Measurements from ENCODE around the gene CHPF2.

Gene CHPF2

GRCh38 chr7:151232091-151232916 is at the start of gene CHPF2:
Gene CHPF2, plus strand, starts transcription at chr7:151232483. Its CDS starts 1,529 bp downstream, at chr7:151234012.
- H3K27ac Mint-ChIP-seq (ENCODE audit: low read depth): peak within 1 kb of the TSS; percentile 98
- peaks cover 30% of the 10 kb centered on the region for H3K4me1 Mint-ChIP-seq
- H3K36me3 Mint-ChIP-seq (ENCODE audit: insufficient read depth): peaks cover 20% of the 10 kb centered on the region
- peak; percentile 95 for ATAC-seq (replicated peaks; ENCODE audit: extremely low read depth, poor library complexity, severe bottlenecking)
- no peaks in the 10 kb centered on the region for H3K27me3 Mint-ChIP-seq
- peak; percentile 71 to 80 for DNase-seq (ENCODE audit: low spot score in 2 of 2)
- no peaks in the 10 kb centered on the region for H3K9me3 Mint-ChIP-seq
- H3K4me3 Mint-ChIP-seq: peak within 1 kb of the TSS; percentile 100

DNA sequence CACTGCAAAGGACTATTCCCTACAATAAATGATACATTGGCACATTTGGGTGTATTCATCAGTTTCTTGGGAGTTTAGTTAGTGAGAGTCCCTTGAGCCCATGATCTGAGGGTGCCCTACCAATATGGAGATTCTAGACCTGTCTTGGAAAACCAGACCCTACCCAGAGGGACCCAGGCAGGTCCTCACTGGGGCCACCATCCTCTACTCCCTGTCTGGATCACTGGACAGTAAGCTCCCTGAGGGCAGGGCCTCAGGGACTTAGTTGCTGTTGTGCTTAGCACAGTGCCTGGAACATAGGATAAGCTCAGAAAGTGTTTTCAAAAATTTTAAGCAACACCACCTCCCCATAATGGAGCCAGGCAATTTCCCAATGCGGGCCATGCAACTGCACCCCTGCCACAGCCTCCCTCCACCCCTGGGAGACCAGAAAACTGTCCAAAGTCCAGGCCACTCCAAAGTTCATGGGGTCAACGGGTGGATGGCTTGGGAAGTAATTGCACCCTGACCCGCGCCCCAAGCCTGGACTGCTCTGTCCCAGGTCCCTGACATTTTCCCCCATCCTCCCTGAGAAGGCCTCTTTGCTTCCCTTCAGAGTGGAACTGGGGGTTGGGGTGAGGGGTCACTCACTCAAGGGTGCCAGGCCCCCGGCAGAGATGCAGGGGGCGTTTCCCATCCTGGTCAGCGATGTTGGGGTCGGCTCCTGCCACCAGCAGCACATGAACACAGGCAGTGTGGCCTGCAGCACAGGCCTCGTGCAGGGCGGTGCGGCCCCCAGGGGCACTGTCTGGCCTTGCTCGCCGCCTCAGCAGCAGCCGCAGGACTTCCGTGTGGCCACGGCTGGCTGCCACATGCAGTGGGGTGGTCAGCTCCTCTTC is 46.3 kb upstream of the CHPF2 start:
- no peaks in the 10 kb centered on the region for H3K9me3 Mint-ChIP-seq
- H3K27me3 Mint-ChIP-seq: peaks cover 23% of the 10 kb centered on the region
- H3K4me3 Mint-ChIP-seq: no peak overlapping the region

DNA sequence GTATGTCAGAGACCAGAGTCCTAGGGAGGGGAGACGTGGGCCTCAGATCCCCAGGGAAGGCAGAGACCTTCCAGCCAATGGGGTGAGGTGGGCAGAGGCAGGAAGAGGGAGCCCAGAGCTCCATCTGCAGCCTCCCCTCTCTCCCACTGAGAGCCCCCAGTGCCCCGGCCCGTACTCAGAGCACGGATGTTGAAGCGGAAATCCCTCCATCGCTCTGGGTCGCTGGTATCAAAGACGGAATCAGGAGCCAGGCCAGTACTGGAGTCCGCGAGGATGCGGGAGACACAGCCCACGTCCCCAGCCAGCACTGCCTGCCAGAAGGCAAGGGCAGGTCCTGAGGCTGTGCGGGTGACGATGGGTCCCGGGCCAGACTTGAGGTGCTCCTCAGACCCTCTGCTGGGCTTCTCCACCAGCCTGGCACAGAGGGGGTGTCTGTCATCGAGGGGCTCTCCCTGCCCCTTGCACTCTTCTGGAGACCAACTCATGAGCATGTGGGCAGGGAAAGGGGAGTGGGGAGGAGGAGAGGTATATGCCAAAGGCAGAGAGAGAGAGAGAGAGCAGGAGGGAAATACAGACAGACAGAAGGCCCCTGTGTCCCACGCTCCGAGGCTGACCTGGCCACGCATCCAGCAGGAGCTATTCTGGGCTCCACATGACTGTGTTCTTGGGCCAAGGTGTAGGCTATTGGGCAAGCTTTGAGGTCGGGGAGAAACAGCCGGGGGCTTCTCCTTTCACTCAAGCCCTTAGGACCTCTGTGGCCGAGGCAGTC is 45.5 kb upstream of the CHPF2 start, which contains the start of gene ASB10:
Gene ASB10 (minus strand): TSS at position 611 of the 769 bp plus-strand sequence. CDS start 120 bp downstream, at position 491.
- no peaks in the 10 kb centered on the region for H3K9me3 Mint-ChIP-seq
- peaks cover 2% of the 10 kb centered on the region for H3K36me3 Mint-ChIP-seq (ENCODE audit: insufficient read depth)
- H3K27me3 Mint-ChIP-seq: peaks cover 23% of the 10 kb centered on the region
- H3K4me1 Mint-ChIP-seq: no peaks in the 10 kb centered on the region
- no peak within 1 kb of the TSS for H3K4me3 Mint-ChIP-seq
- DNase-seq (ENCODE audit: low spot score in 2 of 2) (no peak), ATAC-seq (replicated peaks; ENCODE audit: extremely low read depth, poor library complexity, severe bottlenecking) (no peak)
- H3K27ac Mint-ChIP-seq (ENCODE audit: low read depth): no peak within 1 kb of the TSS

More for the DNA sequence above, 46.3 kb upstream of the CHPF2 start:
- H3K27ac Mint-ChIP-seq (ENCODE audit: low read depth): no peak overlapping the region
- H3K36me3 Mint-ChIP-seq (ENCODE audit: insufficient read depth): peaks cover 2% of the 10 kb centered on the region
- ATAC-seq (replicated peaks; ENCODE audit: extremely low read depth, poor library complexity, severe bottlenecking) (no peak), DNase-seq (ENCODE audit: low spot score in 2 of 2) (no peak)
- no peaks in the 10 kb centered on the region for H3K4me1 Mint-ChIP-seq

- H3K27ac Mint-ChIP-seq (ENCODE audit: low read depth): no peak overlapping the region
- no peak overlapping the region for H3K4me3 Mint-ChIP-seq
- H3K27me3 Mint-ChIP-seq: peaks cover 17% of the 10 kb centered on the region
- H3K36me3 Mint-ChIP-seq (ENCODE audit: insufficient read depth): peaks cover 2% of the 10 kb centered on the region
- no peaks in the 10 kb centered on the region for H3K9me3 Mint-ChIP-seq
- no peak for ATAC-seq (replicated peaks; ENCODE audit: extremely low read depth, poor library complexity, severe bottlenecking)
- no peak for DNase-seq (ENCODE audit: low spot score in 2 of 2)
- H3K4me1 Mint-ChIP-seq: no peaks in the 10 kb centered on the region
Measured at GRCh38 chr7:151187409-151188251, 44.7 kb upstream of the CHPF2 start.

- Mint-ChIP-seq H3K36me3 (ENCODE audit: insufficient read depth) (peaks cover 2% of the 10 kb centered on the region), H3K27me3 (peaks cover 17% of the 10 kb centered on the region), H3K27ac (ENCODE audit: low read depth) (no peak overlapping the region), H3K9me3 (no peaks in the 10 kb centered on the region), H3K4me3 (no peak overlapping the region), H3K4me1 (no peaks in the 10 kb centered on the region)
- ATAC-seq (replicated peaks; ENCODE audit: extremely low read depth, poor library complexity, severe bottlenecking): no peak
- DNase-seq (ENCODE audit: low spot score in 2 of 2): no peak
Measured at GRCh38 chr7:151188252-151188542, 44.1 kb upstream of the CHPF2 start.

DNA sequence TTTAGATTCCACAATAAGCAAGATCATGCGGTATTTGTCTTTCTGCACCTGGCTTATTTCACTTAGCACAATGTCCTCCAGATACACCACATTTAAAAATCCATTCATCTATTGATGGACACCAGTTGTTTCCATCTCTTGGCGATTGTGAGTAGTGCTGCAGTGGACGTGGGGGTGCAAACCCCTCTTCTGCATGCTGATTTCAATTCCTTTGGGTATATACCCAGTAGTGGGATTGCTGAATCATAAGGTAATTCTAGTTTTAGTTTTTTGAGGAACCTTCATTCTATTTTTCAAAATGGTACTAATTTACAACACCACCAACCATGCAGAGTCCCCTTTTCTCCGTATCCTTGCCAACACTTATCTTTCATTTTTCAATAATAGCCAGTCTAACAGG is 43.2 kb upstream of the CHPF2 start:
- Mint-ChIP-seq H3K9me3 (no peaks in the 10 kb centered on the region), H3K27me3 (peaks cover 17% of the 10 kb centered on the region), H3K27ac (ENCODE audit: low read depth) (no peak overlapping the region), H3K4me1 (no peaks in the 10 kb centered on the region), H3K4me3 (no peak overlapping the region), H3K36me3 (ENCODE audit: insufficient read depth) (peaks cover 2% of the 10 kb centered on the region)
- DNase-seq (ENCODE audit: low spot score in 2 of 2) (no peak), ATAC-seq (replicated peaks; ENCODE audit: extremely low read depth, poor library complexity, severe bottlenecking) (no peak)

DNA sequence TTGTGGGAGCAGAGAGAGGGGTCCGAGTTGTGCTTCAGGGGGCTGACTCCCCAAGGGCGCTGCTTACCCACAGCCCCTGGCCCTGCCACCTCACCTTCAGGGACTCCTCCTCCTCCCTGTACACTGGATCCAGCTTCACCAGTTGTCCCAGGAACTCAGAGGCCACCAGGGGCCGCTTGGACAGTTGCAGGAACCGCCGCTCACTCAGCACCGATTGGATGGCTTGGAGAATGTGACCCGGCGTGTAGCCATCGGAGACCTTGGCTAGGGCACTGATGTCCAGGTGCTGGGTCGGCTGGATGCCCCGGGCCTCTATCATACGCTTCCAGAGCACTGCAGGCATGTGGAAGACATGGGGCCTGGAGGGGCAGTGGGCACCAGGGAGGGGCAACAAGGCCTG is 40.7 kb upstream of the CHPF2 start:
- Mint-ChIP-seq H3K4me3 (no peak overlapping the region), H3K36me3 (ENCODE audit: insufficient read depth) (peaks cover 2% of the 10 kb centered on the region), H3K9me3 (no peaks in the 10 kb centered on the region), H3K27ac (ENCODE audit: low read depth) (no peak overlapping the region), H3K4me1 (peaks cover 8% of the 10 kb centered on the region), H3K27me3 (peaks cover 17% of the 10 kb centered on the region)
- DNase-seq (ENCODE audit: low spot score in 2 of 2) (no peak), ATAC-seq (replicated peaks; ENCODE audit: extremely low read depth, poor library complexity, severe bottlenecking) (no peak)

DNA sequence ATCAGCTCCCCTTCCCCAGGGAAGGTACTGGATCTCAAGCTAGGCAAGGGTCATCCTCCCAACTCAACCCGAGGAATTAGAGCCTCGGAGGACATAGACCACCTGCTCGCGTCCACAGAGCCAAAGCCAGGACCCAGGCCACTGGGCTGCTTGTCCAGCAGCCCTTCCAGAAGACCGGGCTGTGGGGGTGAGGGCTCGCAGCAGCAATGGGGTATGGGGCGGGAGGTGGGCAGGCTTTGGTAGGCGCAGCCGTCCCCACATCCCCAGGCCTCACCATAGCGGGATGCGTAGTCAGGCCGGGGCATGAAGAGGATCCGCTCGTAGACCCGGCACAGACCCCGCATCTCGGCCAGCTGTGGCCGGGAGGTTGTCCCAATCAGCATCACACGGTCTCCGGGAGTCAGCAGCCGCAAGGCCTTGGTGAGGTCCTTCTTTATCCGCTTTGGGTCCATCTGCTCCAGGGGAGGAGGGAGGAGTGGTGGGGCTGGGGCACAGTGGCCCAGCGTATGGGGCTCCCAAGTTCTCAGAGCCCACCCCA is 40.2 kb upstream of the CHPF2 start:
- DNase-seq (ENCODE audit: low spot score in 2 of 2) (no peak), ATAC-seq (replicated peaks; ENCODE audit: extremely low read depth, poor library complexity, severe bottlenecking) (no peak)
- Mint-ChIP-seq H3K4me3 (no peak overlapping the region), H3K4me1 (peaks cover 8% of the 10 kb centered on the region), H3K36me3 (ENCODE audit: insufficient read depth) (peaks cover 2% of the 10 kb centered on the region), H3K9me3 (no peaks in the 10 kb centered on the region), H3K27ac (ENCODE audit: low read depth) (no peak overlapping the region), H3K27me3 (peaks cover 17% of the 10 kb centered on the region)

DNA sequence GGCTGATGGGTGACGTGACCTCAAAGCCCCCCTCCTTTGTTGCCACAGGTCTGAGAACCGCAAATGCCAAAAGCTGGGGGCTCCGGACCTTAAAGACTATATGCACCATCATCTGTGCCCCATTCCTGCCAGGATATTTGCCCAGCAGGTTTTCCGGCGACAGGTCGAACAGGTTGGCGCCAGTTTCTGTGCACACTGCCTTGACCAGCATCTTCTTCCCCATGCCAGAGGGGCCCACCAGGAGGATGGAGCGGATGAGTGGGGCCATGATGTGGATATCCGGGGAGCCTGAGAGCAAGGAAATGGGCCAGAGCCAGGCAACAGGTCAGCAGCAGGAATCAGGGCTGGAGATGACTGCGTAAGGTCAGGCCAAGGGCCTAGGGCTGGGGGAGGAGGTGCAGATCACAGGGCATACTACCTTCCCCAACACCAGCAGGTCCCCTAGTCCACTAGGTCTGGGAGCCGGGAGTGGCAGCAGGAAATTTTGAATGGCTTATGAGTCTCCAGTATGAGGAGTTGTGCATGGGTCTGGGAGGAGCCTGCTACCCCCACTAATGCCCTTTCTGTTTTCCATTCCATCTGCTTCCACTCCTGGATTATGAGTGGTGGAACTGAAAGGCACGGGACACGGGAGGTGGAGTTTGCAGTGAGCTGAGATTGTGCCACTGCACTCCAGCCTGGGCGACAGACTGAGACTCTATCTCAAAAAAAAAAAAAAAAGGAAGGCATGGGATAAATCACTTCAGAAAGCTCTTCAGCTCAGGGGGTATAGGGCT is 38.9 kb upstream of the CHPF2 start:
- DNase-seq (ENCODE audit: low spot score in 2 of 2) (no peak), ATAC-seq (replicated peaks; ENCODE audit: extremely low read depth, poor library complexity, severe bottlenecking) (no peak)
- Mint-ChIP-seq H3K4me1 (peaks cover 8% of the 10 kb centered on the region), H3K4me3 (no peak overlapping the region), H3K27me3 (peaks cover 17% of the 10 kb centered on the region), H3K27ac (ENCODE audit: low read depth) (no peak overlapping the region), H3K9me3 (no peaks in the 10 kb centered on the region), H3K36me3 (ENCODE audit: insufficient read depth) (no peaks in the 10 kb centered on the region)

DNA sequence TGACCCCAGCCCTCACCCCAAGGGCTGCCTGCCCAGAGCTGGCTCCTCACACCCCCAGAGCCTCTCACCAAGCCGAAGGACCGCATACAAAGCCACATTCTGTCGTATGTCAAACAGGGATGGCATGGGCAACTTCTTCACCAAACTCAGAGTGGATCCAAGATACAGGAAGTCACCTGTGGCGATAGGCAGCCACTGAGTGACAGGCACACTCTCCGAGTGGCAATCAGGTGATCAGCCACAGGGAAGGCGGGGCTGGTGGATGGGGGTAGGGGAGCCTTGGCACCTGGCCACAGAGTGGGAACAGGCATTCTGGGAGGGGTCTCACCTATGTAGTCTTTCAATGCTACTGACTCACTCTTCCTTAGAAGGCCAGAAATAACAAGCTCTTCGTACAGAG is 38.1 kb upstream of the CHPF2 start:
- Mint-ChIP-seq H3K27ac (ENCODE audit: low read depth) (no peak overlapping the region), H3K9me3 (no peaks in the 10 kb centered on the region), H3K4me1 (peaks cover 8% of the 10 kb centered on the region), H3K27me3 (peaks cover 17% of the 10 kb centered on the region), H3K36me3 (ENCODE audit: insufficient read depth) (peaks cover under 1% of the 10 kb centered on the region), H3K4me3 (no peak overlapping the region)
- no peak for DNase-seq (ENCODE audit: low spot score in 2 of 2)
- no peak for ATAC-seq (replicated peaks; ENCODE audit: extremely low read depth, poor library complexity, severe bottlenecking)
